DMS 273 (cell line): ENCODE results near the gene EBI3.
A peak's percentile ranks its signal among the peaks of the same experiment; 100 is the strongest.
"Not testable (repeated sequence)": the region's sequence is repeated elsewhere in the genome, so short reads cannot be mapped to it uniquely, and the experiment has no call there.

Source experiments
- DNase-seq: peaks from one replicate; lab custom pipeline; 2025; ENCODE audit not compliant: unreplicated experiment; lab: John Stamatoyannopoulos, UW

EBI3 gene

DNA sequence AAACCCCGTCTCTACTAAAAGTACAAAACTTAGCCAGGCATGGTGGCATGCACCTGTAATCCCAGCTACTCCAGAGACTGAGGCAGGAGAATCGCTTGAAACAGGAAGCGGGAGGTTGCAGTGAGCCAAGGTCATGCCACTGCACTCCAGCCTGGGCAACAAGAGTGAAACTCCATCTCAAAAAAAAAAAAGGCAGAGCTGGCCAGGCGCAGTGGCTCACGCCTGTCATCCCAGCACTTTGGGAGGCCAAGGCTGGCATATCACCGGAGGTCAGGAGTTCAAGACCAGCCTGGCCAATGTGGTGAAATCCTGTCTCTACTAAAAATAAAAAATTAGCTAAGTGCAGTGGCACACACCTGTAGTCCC, 45.0 kb downstream of the EBI3 start:
- not testable (repeated sequence) for DNase-seq

DNA sequence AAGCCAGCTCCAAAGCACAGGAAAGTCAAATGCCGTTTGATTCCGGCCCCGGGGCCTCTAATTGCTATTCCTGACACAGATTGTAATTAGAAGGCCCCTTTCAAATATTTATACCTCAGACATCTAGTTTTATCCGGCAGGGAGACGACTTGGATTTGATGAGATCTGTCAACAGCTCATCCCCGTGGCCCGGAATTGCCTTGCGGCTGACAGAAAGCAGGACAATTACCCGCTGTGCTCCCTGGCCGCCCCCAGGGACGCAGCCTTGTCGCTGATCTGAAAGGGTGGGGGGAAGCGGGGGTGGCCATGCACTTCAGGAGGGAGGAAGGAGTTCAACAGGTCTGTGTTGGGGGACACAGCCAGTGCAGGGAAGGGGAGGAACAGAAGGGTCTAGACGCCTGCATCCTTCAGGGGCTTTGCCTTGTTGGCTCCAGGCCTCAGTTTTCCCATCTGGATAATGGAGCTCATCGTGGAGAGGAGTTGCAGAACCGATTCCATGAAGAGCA, 47.9 kb downstream of the EBI3 start:
- DNase-seq = no peak

DNA sequence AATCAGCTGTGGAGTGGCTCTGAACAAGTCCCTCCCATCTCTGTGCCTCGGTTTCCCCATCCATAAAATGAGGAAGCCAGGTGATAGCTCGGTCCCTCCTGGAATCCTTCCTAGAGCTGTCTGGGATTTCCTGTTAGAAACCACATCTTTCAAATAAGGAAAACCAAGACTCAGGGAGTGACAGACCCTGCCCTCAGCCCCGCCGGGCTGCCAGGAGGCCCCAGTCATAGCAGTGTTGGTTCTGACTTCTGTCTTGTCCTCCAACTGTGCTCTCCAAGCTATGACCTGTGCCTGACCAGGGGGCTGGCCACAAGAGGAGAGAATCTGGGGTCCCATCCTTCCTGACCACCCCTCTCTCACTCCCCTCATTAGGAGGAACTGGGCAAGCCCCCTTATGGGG, 48.7 kb downstream of the EBI3 start:
- DNase-seq = no peak

DNA sequence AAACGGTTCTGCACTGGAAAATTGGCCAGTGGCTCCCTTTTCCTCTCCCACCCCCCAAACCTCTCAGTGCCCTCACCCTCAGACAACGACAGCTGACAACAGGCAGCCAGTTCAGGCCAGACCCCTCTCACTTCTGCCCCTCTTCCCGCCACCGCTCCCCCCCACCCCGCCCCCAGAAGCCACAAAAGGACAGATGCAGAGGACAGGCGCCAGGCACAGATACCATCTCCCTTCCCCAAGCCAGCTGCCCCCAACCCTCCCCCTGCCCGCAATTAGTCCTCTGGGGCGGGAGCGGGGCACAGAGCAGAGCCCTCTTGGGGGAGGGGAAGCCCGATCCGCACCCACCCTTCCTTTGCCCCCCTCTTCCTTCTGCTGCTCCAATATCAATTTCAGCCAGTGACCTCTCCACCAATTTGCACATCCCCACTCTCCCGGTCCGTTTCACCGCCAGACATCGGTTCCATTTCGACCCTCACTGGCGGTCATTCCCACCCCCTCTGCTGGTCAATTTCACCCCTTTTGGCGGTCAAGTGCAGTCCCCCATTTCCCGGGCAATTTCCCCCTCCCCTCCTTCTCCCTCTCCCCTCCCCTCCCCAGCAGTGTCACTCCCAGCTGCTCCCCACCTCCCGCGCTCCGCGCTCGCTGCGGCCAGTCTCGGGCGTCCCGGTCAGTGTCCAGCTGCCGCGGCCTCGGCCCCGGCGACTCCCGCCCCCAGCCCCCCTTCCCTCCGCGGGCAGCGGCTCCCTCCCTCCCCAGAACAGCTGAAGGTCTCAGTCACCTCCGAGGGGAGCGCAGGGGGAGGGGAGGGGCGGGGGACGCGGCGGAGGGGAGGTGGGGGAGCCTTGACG, 49.3 kb downstream of the EBI3 start, which contains the start of gene SHD:
Gene SHD (plus strand): TSS at position 848 of the 848 bp plus-strand sequence. CDS start 798 bp downstream, outside the sequence.
- DNase-seq = peak; percentile 68

DNA sequence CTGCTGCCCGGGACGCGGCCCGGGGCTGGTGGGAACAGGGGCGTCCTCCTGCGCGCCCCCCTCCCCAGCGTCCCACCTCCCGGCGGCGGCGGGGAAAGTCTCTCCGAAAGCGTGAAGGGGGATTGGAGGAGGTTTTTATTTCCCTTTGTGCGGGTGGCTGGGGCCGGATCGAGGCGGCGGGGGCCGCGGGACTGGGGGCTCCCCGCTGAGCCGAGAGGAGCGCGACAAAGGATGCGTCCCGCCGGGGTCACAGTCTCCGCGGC, 49.9 kb downstream of the EBI3 start:
- peak; percentile 49 for DNase-seq

DNA sequence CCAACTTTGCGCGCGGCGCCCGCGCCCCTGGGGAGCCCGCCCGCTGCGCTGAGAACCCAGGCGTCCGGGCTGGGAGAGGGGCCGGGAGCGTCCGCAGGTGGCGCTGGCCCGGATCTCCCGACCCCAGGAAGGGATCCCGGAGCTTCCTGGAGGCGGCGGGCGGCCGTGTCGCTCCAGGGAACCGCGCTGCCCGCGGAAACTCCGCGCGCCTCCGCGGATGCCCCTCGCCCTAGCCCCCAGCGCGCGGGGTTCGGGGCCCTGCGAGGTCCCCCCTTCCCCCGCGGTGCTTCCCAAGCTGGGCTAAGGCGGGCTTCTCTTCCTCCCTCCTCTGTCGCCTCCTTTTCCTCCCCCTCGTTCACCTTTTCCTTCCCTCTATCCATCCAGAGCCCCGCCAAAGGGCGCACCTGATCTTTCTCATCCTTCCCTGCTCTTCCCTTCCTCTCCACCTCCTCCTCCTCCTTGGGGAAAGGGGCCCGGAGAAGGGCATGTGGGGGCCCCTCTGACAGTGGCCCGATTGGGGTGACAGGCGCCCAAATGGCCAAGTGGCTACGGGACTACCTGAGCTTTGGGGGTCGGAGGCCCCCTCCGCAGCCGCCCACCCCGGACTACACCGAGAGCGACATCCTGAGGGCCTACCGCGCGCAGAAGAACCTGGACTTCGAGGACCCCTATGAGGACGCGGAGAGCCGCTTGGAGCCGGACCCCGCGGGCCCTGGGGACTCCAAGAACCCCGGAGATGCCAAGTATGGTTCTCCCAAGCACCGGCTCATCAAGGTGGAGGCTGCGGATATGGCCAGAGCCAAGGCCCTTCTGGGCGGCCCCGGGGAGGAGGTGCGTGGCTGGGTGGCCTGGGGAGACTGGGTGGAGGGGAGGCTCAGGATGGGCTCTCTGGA, 50.5 kb downstream of the EBI3 start:
- DNase-seq = no peak

DNA sequence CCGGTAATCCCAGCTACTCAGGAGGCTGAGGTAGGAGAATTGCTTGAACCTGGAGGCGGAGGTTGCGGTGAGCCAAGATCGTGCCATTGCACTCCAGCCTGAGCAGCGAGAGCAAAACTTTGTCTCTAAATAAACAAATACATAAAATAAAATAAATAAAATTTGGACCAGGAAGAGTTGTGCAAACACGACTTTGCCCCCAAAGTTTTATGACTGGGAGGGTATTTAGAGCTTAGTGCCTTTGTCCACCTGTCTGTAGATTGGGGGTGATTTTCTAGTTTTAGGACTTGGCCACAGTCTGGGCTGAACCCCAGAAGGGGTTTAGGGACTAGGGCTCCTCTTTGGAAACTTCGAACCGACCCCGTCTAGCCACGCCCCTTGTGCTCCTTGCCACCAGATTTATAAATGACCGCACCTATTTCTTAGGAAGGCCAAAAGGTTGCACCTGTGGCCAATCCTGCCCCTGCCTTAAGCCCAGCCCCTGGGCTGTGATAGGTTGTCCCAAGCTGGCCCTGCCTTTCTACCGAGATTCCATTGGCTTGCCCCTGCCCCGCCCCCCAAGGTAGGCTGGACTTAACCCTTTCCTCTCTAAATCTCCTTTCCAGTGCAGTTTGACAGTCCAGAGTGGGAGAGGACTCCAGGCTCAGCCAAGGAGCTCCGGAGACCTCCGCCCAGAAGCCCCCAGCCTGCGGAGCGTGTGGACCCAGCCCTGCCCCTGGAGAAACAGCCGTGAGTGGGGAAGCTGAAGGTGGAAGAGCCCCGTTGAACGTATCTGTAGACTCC, 55.0 kb downstream of the EBI3 start:
- peak; percentile 69 for DNase-seq

DNA sequence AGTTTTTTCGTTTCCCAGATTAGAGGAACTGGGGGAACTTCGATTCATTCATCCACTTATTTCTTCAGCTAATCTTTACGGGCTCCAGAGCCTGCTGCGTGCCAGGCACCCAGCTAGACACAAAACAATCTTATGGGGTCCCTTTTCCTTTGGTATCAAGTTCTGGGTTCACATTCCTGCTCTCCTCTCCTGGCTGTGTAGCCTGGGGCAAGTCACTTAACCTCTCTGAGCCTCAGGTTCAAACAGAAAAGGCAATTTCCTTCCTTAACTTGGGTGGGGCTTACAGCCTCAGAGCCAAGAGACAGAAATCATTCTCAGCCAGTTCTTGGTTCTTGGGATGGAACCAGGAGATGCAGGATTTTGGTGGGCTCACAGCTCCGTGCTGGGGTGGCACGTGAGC, 55.7 kb downstream of the EBI3 start:
- DNase-seq = no peak

DNA sequence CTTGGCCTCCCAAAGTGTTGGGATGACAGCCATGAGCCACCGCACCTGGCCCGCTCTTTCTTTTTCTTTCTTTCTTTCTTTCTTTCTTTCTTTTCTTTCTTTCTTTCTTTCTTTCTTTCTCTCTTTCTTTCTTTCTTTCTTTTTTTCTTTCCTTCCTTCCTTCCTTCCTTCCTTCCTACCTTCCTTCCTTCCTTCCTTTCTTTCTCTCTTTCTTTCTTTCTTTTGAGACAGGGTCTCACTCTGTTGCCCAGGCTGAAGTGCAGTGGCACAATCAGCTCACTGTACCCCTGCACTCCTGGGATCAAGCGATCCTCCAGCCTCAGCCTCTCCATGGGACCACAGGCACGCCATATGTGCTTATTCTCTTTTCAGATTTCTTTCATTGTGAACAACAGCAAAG, 56.8 kb downstream of the EBI3 start:
- not testable (repeated sequence) for DNase-seq
